Activated naive CD4-positive, alpha-beta T cell treated with Interleukin-2 at 50 U/mL for 16 hours (primary cell): ENCODE results near the gene NCAPG2.
"Not testable (repeated sequence)": the region's sequence is repeated elsewhere in the genome, so short reads cannot be mapped to it uniquely, and the experiment has no call there.

ENCODE experiments used
- DNase-seq: peaks from one replicate; pipeline ENCODE4 v3.0.0-alpha.2; 2020

NCAPG2 gene

GRCh38 chr7:158703679-158704523 is 703 bp downstream of the NCAPG2 start:
- DNase-seq, result not testable (repeated sequence)

- DNase-seq, result no peak
Measured at GRCh38 chr7:158702944-158703343, 1.7 kb downstream of the NCAPG2 start.

GRCh38 chr7:158702196-158702595 is 2.4 kb downstream of the NCAPG2 start:
- no peak for DNase-seq

- no peak for DNase-seq
Measured at GRCh38 chr7:158700008-158700407, 4.6 kb downstream of the NCAPG2 start.

GRCh38 chr7:158699341-158699740 is 5.3 kb downstream of the NCAPG2 start:
- DNase-seq, result no peak

GRCh38 chr7:158698657-158699195 is 5.9 kb downstream of the NCAPG2 start:
- DNase-seq, result no peak

- DNase-seq, result not testable (repeated sequence)
Measured at GRCh38 chr7:158697597-158697996, 7.0 kb downstream of the NCAPG2 start.

GRCh38 chr7:158695726-158696452 is 8.7 kb downstream of the NCAPG2 start:
- peak; percentile 47 for DNase-seq

GRCh38 chr7:158695056-158695455 is 9.5 kb downstream of the NCAPG2 start:
- no peak for DNase-seq

GRCh38 chr7:158694650-158695049 is 10.0 kb downstream of the NCAPG2 start:
- no peak for DNase-seq

- DNase-seq, result no peak
Measured at GRCh38 chr7:158689488-158689887, 15.1 kb downstream of the NCAPG2 start.

GRCh38 chr7:158687406-158687805 is 17.2 kb downstream of the NCAPG2 start:
- no peak for DNase-seq

GRCh38 chr7:158685693-158686092 is 18.9 kb downstream of the NCAPG2 start:
- no peak for DNase-seq

GRCh38 chr7:158684329-158684728 is 20.3 kb downstream of the NCAPG2 start:
- DNase-seq, result no peak

GRCh38 chr7:158683541-158683940 is 21.1 kb downstream of the NCAPG2 start:
- no peak for DNase-seq

GRCh38 chr7:158682456-158682855 is 22.1 kb downstream of the NCAPG2 start:
- no peak for DNase-seq

- no peak for DNase-seq
Measured at GRCh38 chr7:158680754-158681153, 23.9 kb downstream of the NCAPG2 start.

- DNase-seq, result no peak
Measured at GRCh38 chr7:158676906-158677305, 27.7 kb downstream of the NCAPG2 start.

- DNase-seq, result no peak
Measured at GRCh38 chr7:158676171-158676840, 28.3 kb downstream of the NCAPG2 start.

- DNase-seq, result no peak
Measured at GRCh38 chr7:158672975-158673374, 31.6 kb downstream of the NCAPG2 start.

- DNase-seq, result not testable (repeated sequence)
Measured at GRCh38 chr7:158668086-158668485, 36.5 kb downstream of the NCAPG2 start.

GRCh38 chr7:158666966-158667678 is 37.5 kb downstream of the NCAPG2 start:
- DNase-seq, result not testable (repeated sequence)

GRCh38 chr7:158666401-158666800 is 38.2 kb downstream of the NCAPG2 start:
- DNase-seq, result no peak
